Activated T-cell treated with anti-CD3 and anti-CD28 coated beads, Interleukin-2, amount 50 U/mL, for 72 hours (primary cell): ENCODE results near the gene LAMA5. TPM values are rescaled to one million over a fixed set of nuclear protein-coding genes. Genes with fewer than 3 reads are reported as not detected.

Experiments used
- ATAC-seq, 2 donors: fragments of 150-1000 bp; cut with Tn5 transposase; replicated peaks in 1 of 2; 2 replicates each; pipeline ENCODE4 v1.10.0; 2021; ENCODE audit warnings: moderate library complexity in 2 of 2, mild to moderate bottlenecking in 1 of 2
- DNase-seq, 2 donors: peaks; one replicate each; pipeline ENCODE4 v3.0.0; 2021 to 2022; ENCODE audit warnings: mixed read lengths in 1 of 2
- H3K27ac Mint-ChIP-seq: one replicate; pipeline ENCODE4 v1.8.0; 2022; ENCODE audit warnings: mild to moderate bottlenecking, moderate library complexity, mixed read lengths
- H3K27me3 Mint-ChIP-seq: one replicate; pipeline ENCODE4 v1.8.0; 2022; ENCODE audit warnings: low read depth, mixed read lengths
- H3K36me3 Mint-ChIP-seq, 2 donors: one replicate each; pipeline ENCODE4 v1.8.0; 2022; ENCODE audit warnings: mixed read lengths in 2 of 2, mild to moderate bottlenecking in 1 of 2; ENCODE audit not compliant: insufficient read depth in 2 of 2
- H3K4me1 Mint-ChIP-seq: one replicate; pipeline ENCODE4 v1.8.0; 2022; ENCODE audit warnings: low read depth, mixed read lengths
- H3K4me3 Mint-ChIP-seq, 2 donors: one replicate each; pipeline ENCODE4 v1.8.0; 2022; ENCODE audit warnings: mild to moderate bottlenecking in 2 of 2, mixed read lengths in 2 of 2, moderate library complexity in 2 of 2
- H3K9me3 Mint-ChIP-seq, 2 donors: one replicate each; pipeline ENCODE4 v1.8.0; 2022; ENCODE audit warnings: mixed read lengths in 2 of 2
- total RNA-seq, 2 donors: library from RNA; stranded (reverse); gene quantifications; one replicate each; pipeline ENCODE4 v1.2.3, GENCODE V29; 2022

Gene LAMA5
- total RNA-seq, 2 donors from 2014 or later = 0.86 to 0.99 TPM

DNA sequence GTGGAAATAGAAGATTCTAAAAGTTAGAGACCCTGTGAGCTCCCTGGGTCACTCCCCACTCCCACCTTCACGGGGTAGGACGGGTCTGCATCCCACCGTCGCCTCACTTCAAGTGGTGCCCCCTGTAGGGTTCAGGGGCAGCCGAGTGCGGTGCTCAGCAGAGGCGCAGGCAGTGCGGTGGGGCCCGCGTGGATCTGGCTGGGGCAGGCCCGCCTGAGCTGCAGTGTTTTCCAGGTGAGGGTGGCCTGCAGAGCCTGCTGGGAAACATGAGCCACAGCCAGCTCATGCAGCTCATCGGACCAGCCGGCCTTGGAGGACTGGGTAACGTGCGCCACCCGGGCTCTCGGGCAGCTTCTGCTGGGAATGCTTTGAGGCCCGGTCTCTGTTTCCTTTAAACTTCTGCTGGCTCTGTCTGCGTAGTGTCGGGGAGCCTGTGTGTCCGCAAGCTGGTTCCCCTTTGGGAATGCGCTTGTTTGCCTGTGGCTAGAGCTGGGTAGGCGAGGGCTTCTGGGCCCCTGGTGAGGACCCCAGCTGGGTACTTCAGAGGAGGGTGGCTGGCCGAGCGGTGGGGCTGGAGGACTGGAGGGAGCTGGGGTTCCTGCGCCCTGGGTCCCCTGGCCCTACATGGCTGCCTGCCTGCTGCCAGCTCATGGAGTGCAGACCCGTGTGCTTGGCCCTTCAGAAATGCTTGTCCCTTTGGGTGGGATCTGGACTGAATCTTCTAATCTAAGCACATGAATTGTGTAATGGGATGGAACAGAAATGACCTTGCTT lies 60.5 kb downstream of the LAMA5 start:
- Mint-ChIP-seq H3K9me3 (no peaks in the 10 kb centered on the region), H3K4me3 (no peak overlapping the region), H3K4me1 (peaks cover 22% of the 10 kb centered on the region), H3K27ac (no peak overlapping the region), H3K36me3 (peaks cover 2 to 9% of the 10 kb centered on the region in 2 donors), H3K27me3 (no peaks in the 10 kb centered on the region)
- DNase-seq (no peak), ATAC-seq (no peak)

GRCh38 chr20:62305765-62306413 lies 61.2 kb downstream of the LAMA5 start:
- H3K27ac Mint-ChIP-seq = no peak overlapping the region
- no peak for ATAC-seq

DNA sequence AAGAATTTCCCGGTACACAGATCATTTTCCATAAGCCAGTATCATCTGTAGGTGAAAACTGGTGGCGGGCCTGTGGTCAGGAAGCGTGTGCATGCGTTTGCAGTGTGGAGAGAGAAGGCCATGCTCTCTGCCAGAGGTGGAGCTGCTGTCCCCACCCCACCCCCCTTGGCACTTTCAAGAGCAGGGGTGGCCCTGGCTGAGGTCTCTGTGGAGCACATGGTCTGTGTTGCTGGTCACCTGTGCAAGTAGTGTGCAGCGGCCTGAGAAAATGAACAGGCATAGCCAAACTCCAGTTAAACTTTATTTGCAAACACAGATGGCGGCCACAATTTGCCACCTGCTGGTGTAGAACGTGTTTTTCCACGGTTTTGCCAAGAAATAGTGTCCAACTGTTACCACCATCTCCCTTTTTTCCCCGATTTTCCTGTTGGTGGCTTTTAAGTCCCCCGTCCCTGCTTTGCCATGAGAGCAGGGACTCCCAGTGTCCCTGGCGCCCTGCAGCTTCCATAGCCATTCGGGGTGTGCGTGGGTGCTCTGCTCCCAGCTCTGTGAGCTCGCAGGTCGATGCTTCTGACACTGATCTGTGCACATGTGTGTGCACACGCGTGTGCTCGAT lies 61.9 kb downstream of the LAMA5 start:
- H3K9me3 Mint-ChIP-seq = no peaks in the 10 kb centered on the region
- DNase-seq = no peak
- no peaks in the 10 kb centered on the region for H3K27me3 Mint-ChIP-seq
- no peak for ATAC-seq
- H3K36me3 Mint-ChIP-seq = peaks cover 2 to 9% of the 10 kb centered on the region in 2 donors
- no peak overlapping the region for H3K27ac Mint-ChIP-seq
- peak overlapping the region; percentile 86 to 93 for H3K4me3 Mint-ChIP-seq
- H3K4me1 Mint-ChIP-seq = peaks cover 28% of the 10 kb centered on the region

More at GRCh38 chr20:62305765-62306413, 61.2 kb downstream of the LAMA5 start:
- Mint-ChIP-seq H3K36me3 (peaks cover 2 to 9% of the 10 kb centered on the region in 2 donors), H3K4me3 (peak overlapping the region; percentile 36 to 65), H3K9me3 (no peaks in the 10 kb centered on the region), H3K4me1 (peaks cover 28% of the 10 kb centered on the region), H3K27me3 (no peaks in the 10 kb centered on the region)
- DNase-seq = no peak

DNA sequence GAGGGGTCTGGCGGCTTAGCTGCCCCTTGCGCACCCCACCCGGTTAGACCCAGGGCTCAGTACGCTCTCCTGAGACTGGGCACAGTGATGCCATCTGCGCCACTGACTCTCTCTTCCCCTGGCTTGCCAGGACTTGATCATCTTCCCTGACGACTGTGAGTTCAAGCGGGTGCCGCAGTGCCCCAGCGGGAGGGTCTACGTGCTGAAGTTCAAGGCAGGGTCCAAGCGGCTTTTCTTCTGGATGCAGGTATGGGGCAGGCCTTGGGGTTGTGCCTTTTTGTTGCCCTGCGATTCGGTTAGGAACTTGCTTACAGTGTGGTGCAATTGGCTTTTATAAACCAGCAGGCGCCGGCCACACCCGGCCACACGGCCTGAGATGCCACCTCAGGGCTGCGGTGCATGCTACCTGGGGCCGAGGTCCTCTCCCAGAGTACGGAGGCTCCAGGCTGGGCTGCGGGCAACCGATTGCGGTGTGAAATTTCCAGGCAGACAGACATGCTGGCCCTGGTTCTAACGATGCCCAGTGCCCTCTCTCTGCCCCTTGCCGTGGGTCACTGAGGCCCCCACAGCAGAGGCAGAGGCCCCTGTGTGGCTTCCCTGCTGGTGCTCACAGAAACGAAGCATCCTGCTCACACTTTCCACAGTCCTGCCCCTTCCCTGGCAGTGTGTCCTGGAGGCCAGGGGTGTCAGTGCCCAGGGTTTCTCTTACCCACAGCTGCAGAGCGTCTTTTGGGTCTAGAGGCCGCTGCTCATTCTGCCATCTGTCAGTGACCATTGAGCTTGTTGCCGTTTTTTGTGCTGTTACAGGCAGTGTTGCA lies 62.6 kb downstream of the LAMA5 start:
- no peak for ATAC-seq
- Mint-ChIP-seq H3K9me3 (no peaks in the 10 kb centered on the region), H3K27ac (peak overlapping the region; percentile 82), H3K4me3 (peak overlapping the region; percentile 86 to 93), H3K36me3 (peaks cover 2 to 9% of the 10 kb centered on the region in 2 donors), H3K4me1 (peaks cover 28% of the 10 kb centered on the region), H3K27me3 (no peaks in the 10 kb centered on the region)
- DNase-seq = no peak

GRCh38 chr20:62303340-62304226 lies 63.5 kb downstream of the LAMA5 start:
- peaks cover 2 to 9% of the 10 kb centered on the region in 2 donors for H3K36me3 Mint-ChIP-seq
- H3K27me3 Mint-ChIP-seq = no peaks in the 10 kb centered on the region
- no peaks in the 10 kb centered on the region for H3K9me3 Mint-ChIP-seq
- H3K27ac Mint-ChIP-seq = peak overlapping the region; percentile 82
- DNase-seq (peak; percentile 33 to 51), ATAC-seq (peak in 1 of 2 donors; percentile 2)
- peaks cover 28% of the 10 kb centered on the region for H3K4me1 Mint-ChIP-seq
- peak overlapping the region; percentile 86 to 93 for H3K4me3 Mint-ChIP-seq

- Mint-ChIP-seq H3K36me3 (peaks cover 2 to 9% of the 10 kb centered on the region in 2 donors), H3K9me3 (no peaks in the 10 kb centered on the region), H3K4me1 (peaks cover 28% of the 10 kb centered on the region), H3K27ac (no peak overlapping the region), H3K4me3 (peak overlapping the region; percentile 96 to 99), H3K27me3 (no peaks in the 10 kb centered on the region)
- no peak for ATAC-seq
- DNase-seq = no peak
These were observed 64.1 kb downstream of the LAMA5 start for GRCh38 chr20:62303062-62303339.

- no peaks in the 10 kb centered on the region for H3K9me3 Mint-ChIP-seq
- peak within 1 kb of the TSS; percentile 100 for H3K27ac Mint-ChIP-seq
- ATAC-seq (peak; percentile 85), DNase-seq (peak; percentile 96 to 99)
- H3K4me3 Mint-ChIP-seq = peak within 1 kb of the TSS; percentile 96 to 99
- peaks cover 2 to 9% of the 10 kb centered on the region in 2 donors for H3K36me3 Mint-ChIP-seq
- H3K4me1 Mint-ChIP-seq = peaks cover 28% of the 10 kb centered on the region
- H3K27me3 Mint-ChIP-seq = no peaks in the 10 kb centered on the region
These were observed 64.6 kb downstream of the LAMA5 start, which contains the start of gene ADRM1 for GRCh38 chr20:62302341-62303061. TSS of gene ADRM1 (plus strand) at chr20:62302997. CDS start at chr20:62303569, 572 bp downstream.

GRCh38 chr20:62301773-62302340 lies 65.3 kb downstream of the LAMA5 start:
- no peaks in the 10 kb centered on the region for H3K9me3 Mint-ChIP-seq
- DNase-seq (peak; percentile 90 to 94), ATAC-seq (peak; percentile 56 to 62)
- H3K36me3 Mint-ChIP-seq = peaks cover 2 to 9% of the 10 kb centered on the region in 2 donors
- H3K4me1 Mint-ChIP-seq = peaks cover 28% of the 10 kb centered on the region
- peak overlapping the region; percentile 96 to 99 for H3K4me3 Mint-ChIP-seq
- no peaks in the 10 kb centered on the region for H3K27me3 Mint-ChIP-seq
- peak overlapping the region; percentile 100 for H3K27ac Mint-ChIP-seq

GRCh38 chr20:62301111-62301668 lies 65.9 kb downstream of the LAMA5 start:
- H3K4me3 Mint-ChIP-seq = peak overlapping the region; percentile 36 to 44
- H3K27ac Mint-ChIP-seq = no peak overlapping the region

GRCh38 chr20:62300319-62300718 lies 66.8 kb downstream of the LAMA5 start:
- no peak for ATAC-seq
- H3K36me3 Mint-ChIP-seq = peaks cover 2 to 6% of the 10 kb centered on the region in 2 donors
- no peak for DNase-seq
- peaks cover 24% of the 10 kb centered on the region for H3K4me1 Mint-ChIP-seq
- H3K27ac Mint-ChIP-seq = no peak overlapping the region
- no peaks in the 10 kb centered on the region for H3K27me3 Mint-ChIP-seq
- H3K4me3 Mint-ChIP-seq = no peak overlapping the region
- no peaks in the 10 kb centered on the region for H3K9me3 Mint-ChIP-seq

More at GRCh38 chr20:62301111-62301668, 65.9 kb downstream of the LAMA5 start:
- no peak for ATAC-seq
- peaks cover 2 to 9% of the 10 kb centered on the region in 2 donors for H3K36me3 Mint-ChIP-seq
- no peaks in the 10 kb centered on the region for H3K9me3 Mint-ChIP-seq
- H3K4me1 Mint-ChIP-seq = peaks cover 28% of the 10 kb centered on the region
- no peaks in the 10 kb centered on the region for H3K27me3 Mint-ChIP-seq
- DNase-seq = no peak

GRCh38 chr20:62299666-62300236 lies 67.4 kb downstream of the LAMA5 start:
- no peaks in the 10 kb centered on the region for H3K9me3 Mint-ChIP-seq
- no peak for ATAC-seq
- peaks cover 18% of the 10 kb centered on the region for H3K4me1 Mint-ChIP-seq
- peaks cover 2 to 6% of the 10 kb centered on the region in 2 donors for H3K36me3 Mint-ChIP-seq
- H3K27me3 Mint-ChIP-seq = no peaks in the 10 kb centered on the region
- H3K27ac Mint-ChIP-seq = no peak overlapping the region
- no peak for DNase-seq
- no peak overlapping the region for H3K4me3 Mint-ChIP-seq
